ENCODE measurements around the gene SLC38A2.

SLC38A2 gene

DNA sequence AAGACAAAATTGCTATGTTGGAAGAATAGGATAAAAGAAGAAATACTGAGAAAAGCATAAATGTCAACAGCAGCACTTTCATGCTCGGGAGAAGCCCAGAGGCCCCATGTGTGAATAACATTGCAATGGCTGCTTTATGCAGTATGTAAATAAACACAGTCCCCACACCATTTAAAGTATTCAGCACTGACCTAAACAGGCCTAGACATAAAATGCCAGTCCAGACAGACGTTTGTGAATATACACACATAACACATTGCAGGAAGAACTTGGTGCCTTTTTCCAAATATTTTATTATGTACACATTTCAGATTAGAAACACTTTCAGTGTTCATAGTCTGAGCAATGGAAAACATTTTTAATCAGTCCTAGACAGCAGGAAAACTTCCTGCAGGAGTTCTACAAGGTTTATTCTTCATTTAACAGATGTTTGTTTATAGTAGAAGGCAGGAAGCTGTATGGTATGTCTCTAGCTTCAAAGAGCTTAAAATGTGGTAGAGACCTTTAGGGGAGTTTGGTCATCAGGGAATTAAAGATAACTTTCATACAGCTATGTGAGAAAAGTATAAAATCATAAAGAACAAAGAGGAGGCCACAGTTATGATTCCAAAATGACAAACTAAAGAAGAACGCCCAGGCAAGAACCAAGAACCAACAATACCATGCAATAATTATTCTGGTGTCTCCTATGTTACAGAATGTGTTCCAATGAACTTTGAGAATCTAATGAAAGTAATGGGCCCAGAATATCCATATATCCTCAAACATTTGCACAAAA, 30.6 kb upstream of the SLC38A2 start:
- Histone ChIP-seq H3K4me2 (ENCODE audit: low read depth, low read length, poor library complexity, severe bottlenecking) (peak overlapping the region; percentile 60), H4K20me1 (ENCODE audit: insufficient read depth, low read length, poor library complexity, severe bottlenecking) (no peaks in the 10 kb centered on the region), H3K4me1 (ENCODE audit: insufficient read depth, low read length, poor library complexity, severe bottlenecking) (peaks cover 58% of the 10 kb centered on the region), H3K9me3 (ENCODE audit: insufficient read depth, low read depth, low read length) (no peaks in the 10 kb centered on the region), H3K9ac (ENCODE audit: low read depth, low read length, poor library complexity, severe bottlenecking) (peak overlapping the region; percentile 21), H3K79me2 (ENCODE audit: insufficient read depth, low read length) (no peaks in the 10 kb centered on the region), H3K27me3 (ENCODE audit: insufficient read depth, low read length, poor library complexity, severe bottlenecking) (no peaks in the 10 kb centered on the region), H3K36me3 (ENCODE audit: insufficient read depth, low read length) (no peaks in the 10 kb centered on the region), H3K4me3 (ENCODE audit: low read length, poor library complexity, severe bottlenecking) (peak overlapping the region; percentile 42), H2AFZ (ENCODE audit: low read length) (no peak overlapping the region), H3F3A (ENCODE audit: low read depth) (peaks cover 9% of the 10 kb centered on the region; the same call in 1 of the 2 replicates), H3K9me2 (replicated peaks; ENCODE audit: low read depth, low read length) (no peaks in the 10 kb centered on the region)
- no peak for TF ChIP-seq EZH2phosphoT487 (IDR thresholded peaks at IDR 0.05; ENCODE audit: borderline replicate concordance)
- TF ChIP-seq, protein P1, sequence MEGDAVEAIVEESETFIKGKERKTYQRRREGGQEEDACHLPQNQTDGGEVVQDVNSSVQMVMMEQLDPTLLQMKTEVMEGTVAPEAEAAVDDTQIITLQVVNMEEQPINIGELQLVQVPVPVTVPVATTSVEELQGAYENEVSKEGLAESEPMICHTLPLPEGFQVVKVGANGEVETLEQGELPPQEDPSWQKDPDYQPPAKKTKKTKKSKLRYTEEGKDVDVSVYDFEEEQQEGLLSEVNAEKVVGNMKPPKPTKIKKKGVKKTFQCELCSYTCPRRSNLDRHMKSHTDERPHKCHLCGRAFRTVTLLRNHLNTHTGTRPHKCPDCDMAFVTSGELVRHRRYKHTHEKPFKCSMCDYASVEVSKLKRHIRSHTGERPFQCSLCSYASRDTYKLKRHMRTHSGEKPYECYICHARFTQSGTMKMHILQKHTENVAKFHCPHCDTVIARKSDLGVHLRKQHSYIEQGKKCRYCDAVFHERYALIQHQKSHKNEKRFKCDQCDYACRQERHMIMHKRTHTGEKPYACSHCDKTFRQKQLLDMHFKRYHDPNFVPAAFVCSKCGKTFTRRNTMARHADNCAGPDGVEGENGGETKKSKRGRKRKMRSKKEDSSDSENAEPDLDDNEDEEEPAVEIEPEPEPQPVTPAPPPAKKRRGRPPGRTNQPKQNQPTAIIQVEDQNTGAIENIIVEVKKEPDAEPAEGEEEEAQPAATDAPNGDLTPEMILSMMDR (conservative IDR thresholded peaks at IDR 0.05; ENCODE audit: low read length), result no peak

- H3K79me2 ChIP-seq (ENCODE audit: insufficient read depth, low read length), result no peaks in the 10 kb centered on the region
- no peaks in the 10 kb centered on the region for H3K27me3 ChIP-seq (ENCODE audit: insufficient read depth, low read length, poor library complexity, severe bottlenecking)
- TF ChIP-seq, protein P1 (conservative IDR thresholded peaks at IDR 0.05; ENCODE audit: low read length), result no peak
- no peak for TF ChIP-seq EZH2phosphoT487 (IDR thresholded peaks at IDR 0.05; ENCODE audit: borderline replicate concordance)
- H2AFZ ChIP-seq (ENCODE audit: low read length), result no peak overlapping the region
- H3K4me2 ChIP-seq (ENCODE audit: low read depth, low read length, poor library complexity, severe bottlenecking), result peak overlapping the region; percentile 60
- H4K20me1 ChIP-seq (ENCODE audit: insufficient read depth, low read length, poor library complexity, severe bottlenecking), result no peaks in the 10 kb centered on the region
- H3K36me3 ChIP-seq (ENCODE audit: insufficient read depth, low read length), result no peaks in the 10 kb centered on the region
- H3K9me3 ChIP-seq (ENCODE audit: insufficient read depth, low read depth, low read length), result no peaks in the 10 kb centered on the region
- no peak overlapping the region for H3K4me3 ChIP-seq (ENCODE audit: low read length, poor library complexity, severe bottlenecking)
- peaks cover 58% of the 10 kb centered on the region for H3K4me1 ChIP-seq (ENCODE audit: insufficient read depth, low read length, poor library complexity, severe bottlenecking)
- peaks cover 9% of the 10 kb centered on the region; the same call in 1 of the 2 replicates for H3F3A ChIP-seq (ENCODE audit: low read depth)
- peak overlapping the region; percentile 21 for H3K9ac ChIP-seq (ENCODE audit: low read depth, low read length, poor library complexity, severe bottlenecking)
- no peaks in the 10 kb centered on the region for H3K9me2 ChIP-seq (replicated peaks; ENCODE audit: low read depth, low read length)
These were observed 29.9 kb upstream of the SLC38A2 start for GRCh38 chr12:46402451-46402850.

DNA sequence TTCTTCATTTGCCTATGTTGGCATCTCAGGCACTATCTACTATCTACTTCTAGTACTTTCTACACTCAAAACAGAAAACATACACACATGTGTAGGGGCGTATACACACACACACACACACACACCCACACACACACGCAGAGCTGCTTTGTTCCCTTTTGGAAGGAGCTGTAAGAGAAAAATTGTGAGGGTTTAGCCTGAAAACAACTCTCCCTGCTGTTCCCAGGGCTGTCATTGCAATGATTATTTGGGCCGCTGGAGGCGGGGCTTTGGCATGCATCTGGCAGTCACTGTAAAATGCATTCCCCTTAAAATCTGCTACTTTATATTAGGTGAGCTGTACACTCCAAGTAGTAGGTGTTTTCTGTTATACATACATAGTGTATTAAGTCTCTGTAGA, 29.1 kb upstream of the SLC38A2 start:
- Histone ChIP-seq H3K36me3 (ENCODE audit: insufficient read depth, low read length) (no peaks in the 10 kb centered on the region), H3F3A (ENCODE audit: low read depth) (peaks cover 9% of the 10 kb centered on the region; the same call in 1 of the 2 replicates), H3K79me2 (ENCODE audit: insufficient read depth, low read length) (no peaks in the 10 kb centered on the region), H3K9me2 (replicated peaks; ENCODE audit: low read depth, low read length) (no peaks in the 10 kb centered on the region), H3K9me3 (ENCODE audit: insufficient read depth, low read depth, low read length) (no peaks in the 10 kb centered on the region), H3K4me2 (ENCODE audit: low read depth, low read length, poor library complexity, severe bottlenecking) (peak overlapping the region; percentile 11), H3K9ac (ENCODE audit: low read depth, low read length, poor library complexity, severe bottlenecking) (peak overlapping the region; percentile 21), H3K27me3 (ENCODE audit: insufficient read depth, low read length, poor library complexity, severe bottlenecking) (no peaks in the 10 kb centered on the region), H3K4me3 (ENCODE audit: low read length, poor library complexity, severe bottlenecking) (no peak overlapping the region), H2AFZ (ENCODE audit: low read length) (no peak overlapping the region), H4K20me1 (ENCODE audit: insufficient read depth, low read length, poor library complexity, severe bottlenecking) (no peaks in the 10 kb centered on the region), H3K4me1 (ENCODE audit: insufficient read depth, low read length, poor library complexity, severe bottlenecking) (peaks cover 58% of the 10 kb centered on the region)
- TF ChIP-seq EZH2phosphoT487 (IDR thresholded peaks at IDR 0.05; ENCODE audit: borderline replicate concordance), result no peak
- TF ChIP-seq, protein P1 (conservative IDR thresholded peaks at IDR 0.05; ENCODE audit: low read length), result no peak
